GM12801 (cell line): Measurements from ENCODE around the gene SLC25A19.

Source experiments
- TF ChIP-seq, protein P1 (sequence below): IDR thresholded peaks from one replicate; pipeline ENCODE4 v1.5.1; 2011; ENCODE audit warnings: control low read depth; ENCODE audit not compliant: insufficient read length; ENCODE audit errors: extremely low read depth

Gene SLC25A19

DNA sequence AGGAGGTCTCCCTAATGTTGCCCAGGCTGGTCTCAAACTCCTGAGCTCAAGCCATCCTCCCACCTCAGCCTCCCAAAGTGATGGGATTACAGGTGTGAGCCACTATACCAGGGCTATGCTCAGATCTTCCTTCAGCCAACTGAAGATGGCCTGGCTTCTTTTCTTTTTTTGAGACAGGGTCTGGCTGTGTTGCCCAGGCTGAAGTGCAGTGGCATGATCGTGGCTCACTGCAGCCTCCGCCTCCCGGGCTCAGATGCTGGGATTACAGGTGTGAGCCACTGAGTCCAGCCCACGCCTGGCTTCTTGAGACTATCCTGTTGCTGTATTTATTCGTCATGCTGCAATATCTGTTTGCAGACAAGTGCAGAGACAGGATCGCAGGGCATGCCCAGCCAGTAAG, 4.1 kb downstream of the SLC25A19 start:
- TF ChIP-seq, protein P1, sequence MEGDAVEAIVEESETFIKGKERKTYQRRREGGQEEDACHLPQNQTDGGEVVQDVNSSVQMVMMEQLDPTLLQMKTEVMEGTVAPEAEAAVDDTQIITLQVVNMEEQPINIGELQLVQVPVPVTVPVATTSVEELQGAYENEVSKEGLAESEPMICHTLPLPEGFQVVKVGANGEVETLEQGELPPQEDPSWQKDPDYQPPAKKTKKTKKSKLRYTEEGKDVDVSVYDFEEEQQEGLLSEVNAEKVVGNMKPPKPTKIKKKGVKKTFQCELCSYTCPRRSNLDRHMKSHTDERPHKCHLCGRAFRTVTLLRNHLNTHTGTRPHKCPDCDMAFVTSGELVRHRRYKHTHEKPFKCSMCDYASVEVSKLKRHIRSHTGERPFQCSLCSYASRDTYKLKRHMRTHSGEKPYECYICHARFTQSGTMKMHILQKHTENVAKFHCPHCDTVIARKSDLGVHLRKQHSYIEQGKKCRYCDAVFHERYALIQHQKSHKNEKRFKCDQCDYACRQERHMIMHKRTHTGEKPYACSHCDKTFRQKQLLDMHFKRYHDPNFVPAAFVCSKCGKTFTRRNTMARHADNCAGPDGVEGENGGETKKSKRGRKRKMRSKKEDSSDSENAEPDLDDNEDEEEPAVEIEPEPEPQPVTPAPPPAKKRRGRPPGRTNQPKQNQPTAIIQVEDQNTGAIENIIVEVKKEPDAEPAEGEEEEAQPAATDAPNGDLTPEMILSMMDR = no peak

DNA sequence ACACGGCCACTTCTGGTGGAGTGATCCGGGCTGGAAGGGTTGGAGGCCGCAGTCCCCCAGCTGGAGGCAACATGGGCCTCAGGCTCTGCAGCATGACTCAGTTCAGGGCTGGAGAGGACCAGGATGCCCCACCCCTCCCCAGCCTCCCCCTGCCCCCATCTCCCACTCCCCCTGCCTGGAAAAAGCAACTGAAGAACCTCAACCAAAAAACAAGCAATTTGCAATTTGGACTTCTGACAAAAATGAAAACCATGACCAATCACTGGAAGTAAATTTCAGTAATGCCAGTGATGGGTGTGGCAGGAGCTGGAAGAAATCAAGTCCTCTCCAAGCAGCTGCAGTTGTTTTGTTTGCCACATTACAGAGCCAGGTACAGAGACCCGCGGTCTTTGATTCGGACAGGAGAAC, 11.6 kb downstream of the SLC25A19 start:
- TF ChIP-seq, protein P1 = no peak

DNA sequence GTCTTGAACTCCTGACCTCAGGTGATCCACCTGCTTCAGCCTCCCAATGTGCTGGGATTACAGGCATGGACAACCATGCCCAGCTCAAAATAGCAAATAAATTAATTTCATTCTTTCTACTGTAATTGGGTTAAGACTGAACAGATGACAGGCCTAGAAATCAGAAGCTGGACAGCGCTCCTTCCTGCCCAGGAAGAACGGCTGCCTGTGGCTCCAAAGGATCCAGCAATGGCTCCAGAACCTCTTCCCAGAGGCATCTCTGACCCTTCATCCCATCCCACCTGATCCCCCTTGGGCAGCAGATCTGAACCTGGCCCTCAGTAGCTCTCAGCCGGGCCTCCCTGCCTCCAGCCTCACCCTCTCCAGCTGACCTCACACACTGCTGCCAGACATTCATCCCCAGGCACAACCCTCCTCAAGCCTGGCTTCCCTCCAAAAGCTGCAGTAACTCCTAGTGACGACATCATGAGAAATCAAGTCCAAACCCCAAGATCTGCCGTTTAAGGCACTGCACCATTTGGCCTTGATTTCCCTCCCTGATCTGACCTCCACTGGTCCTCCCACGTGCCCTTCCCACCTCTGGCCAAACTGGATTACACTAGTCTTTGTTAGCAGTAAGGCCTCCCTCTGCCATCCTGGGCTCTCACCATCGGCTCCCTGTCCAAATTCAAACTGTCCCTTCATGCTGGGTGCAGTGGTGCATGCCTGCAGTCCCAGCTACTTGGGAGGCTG, 15.1 kb downstream of the SLC25A19 start:
- TF ChIP-seq, protein P1 = no peak

DNA sequence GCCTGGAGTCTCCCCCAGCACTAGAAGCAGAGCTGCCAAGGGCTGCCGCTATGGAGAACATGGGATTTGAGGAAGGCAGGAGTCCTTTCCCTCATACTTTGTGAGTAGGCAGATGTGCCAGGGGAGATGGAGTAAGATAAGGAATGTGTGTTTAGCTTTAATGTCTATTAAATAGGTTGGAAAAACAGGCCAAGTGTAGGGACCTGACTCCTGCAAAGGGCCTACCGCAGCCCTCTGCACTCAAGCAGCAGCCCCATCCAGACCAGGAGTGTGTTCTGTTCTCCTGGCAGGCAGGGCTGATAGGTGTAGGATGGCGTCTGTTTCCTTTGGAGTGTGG, 16.4 kb downstream of the SLC25A19 start:
- TF ChIP-seq, protein P1 = no peak

DNA sequence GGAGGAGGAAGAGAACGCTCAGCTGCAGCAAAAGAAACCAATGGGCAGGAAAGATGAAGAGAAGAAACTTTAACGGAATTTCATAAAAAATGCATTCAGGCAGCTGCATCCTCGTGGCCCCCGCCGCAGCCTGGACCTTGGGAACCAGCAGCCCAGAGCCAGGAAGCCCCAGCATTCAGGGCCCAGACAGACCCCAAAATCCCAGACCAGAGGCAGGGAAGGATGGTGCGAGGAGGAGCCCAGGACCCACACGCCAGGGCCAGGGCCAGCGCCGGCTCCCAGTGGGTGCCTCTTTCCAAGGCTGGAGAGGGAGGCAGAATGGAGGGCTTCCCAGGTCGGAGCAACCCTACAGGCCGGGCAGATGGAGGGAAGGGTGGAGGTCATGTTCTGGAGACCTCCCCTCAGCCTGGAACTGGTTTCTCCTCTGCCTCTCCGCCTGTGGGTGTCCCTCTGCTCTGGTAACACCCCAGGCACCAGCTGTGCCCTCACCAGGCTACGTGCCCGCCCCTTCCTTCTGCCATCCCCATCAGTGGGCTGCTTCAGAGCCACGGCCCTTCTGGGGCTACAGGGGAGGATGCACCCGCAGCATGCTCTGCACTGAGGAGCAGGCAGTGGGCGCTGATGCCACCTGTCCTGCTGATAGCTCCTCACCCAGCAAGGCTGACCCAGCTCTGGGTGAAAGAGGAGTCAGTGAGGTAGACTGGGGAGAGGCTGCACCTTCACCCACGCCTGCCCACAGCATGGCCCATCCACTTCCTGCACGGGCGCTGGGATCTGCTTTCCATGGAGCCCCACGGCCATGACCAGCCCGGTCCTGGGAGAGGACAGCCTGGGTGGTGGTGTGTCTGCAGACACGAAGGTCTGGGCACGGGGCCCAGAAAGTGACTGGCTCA, 17.0 kb downstream of the SLC25A19 start:
- TF ChIP-seq, protein P1 = no peak

DNA sequence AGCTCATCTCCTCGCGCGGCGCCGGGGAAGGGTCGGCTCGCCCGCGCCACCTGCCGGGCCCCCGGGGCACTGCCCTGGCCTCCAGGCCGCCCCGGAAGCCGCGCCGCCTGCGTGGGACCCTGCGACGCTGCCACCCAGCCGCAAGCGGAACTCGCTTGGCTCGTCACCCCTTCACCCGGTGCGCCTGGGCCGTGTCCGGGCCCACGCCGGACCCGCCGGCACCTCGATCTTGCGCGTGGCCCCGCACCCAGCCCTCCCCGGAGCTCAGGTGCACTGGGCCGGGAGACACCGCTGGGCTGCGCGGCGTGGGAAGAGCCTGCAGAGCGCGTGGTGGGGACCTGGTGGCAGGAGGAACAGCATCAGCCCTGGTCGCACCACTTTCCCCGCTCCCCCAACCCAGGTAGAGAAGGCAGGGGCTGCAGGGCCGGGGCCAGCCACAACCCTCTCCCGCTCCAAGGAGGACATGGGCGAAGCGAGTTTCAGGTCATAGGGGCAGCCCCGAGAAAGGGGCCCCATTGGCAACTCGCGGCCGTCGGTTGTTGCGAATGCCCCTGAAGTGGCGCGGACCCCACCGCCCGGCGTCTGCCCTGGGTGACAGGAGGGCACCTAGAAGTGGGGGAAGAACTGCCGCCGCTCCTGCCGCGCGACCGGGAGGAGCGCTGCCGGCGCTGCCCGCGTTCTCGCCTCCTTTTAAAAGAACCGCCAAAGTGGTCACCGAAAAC, 17.8 kb downstream of the SLC25A19 start:
- TF ChIP-seq, protein P1 = no peak

DNA sequence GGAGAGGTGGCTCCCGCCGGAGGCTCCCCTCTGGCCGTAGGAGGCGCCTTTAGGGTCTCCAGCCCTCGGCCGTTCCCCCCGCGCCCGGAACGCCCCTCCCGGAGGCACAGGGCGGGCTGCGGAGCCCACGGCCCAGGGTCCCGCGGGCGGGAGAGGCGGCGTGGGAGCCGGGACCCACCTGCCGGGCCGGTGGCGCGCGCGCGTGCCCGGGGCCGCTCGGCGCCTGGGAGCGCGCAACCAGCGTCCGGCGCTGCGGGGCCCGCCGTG, 18.3 kb downstream of the SLC25A19 start, which contains the start of gene MIF4GD:
MIF4GD (minus strand) TSS at position 266 of the 267 bp plus-strand sequence. CDS start 1,036 bp downstream, outside the sequence.
- TF ChIP-seq, protein P1 = no peak
